ENCODE measurements around the gene PRKCE. TPM values are rescaled to one million over a fixed set of nuclear protein-coding genes. Genes with fewer than 3 reads are reported as not detected.

The PRKCE gene
- total and polyA plus RNA-seq, 2 experiments from 2014 or later, result 0.94 to 1.2 TPM

- no peak for DNase-seq (ENCODE audit: low spot score)
- no peaks in the 10 kb centered on the region for H3K36me3 Mint-ChIP-seq (ENCODE audit: low read depth)
- H3K27ac ChIP-seq (ENCODE audit: low read depth), result no peak overlapping the region
- H3K4me1 Mint-ChIP-seq, result no peaks in the 10 kb centered on the region
- no peaks in the 10 kb centered on the region for H3F3A ChIP-seq (replicated peaks; ENCODE audit: low read depth)
- H3K4me3 ChIP-seq, result no peak overlapping the region
- H3K79me2 ChIP-seq (replicated peaks; ENCODE audit: insufficient read depth), result no peaks in the 10 kb centered on the region
- H2AFZ ChIP-seq, result no peak overlapping the region
- H3K4me1 ChIP-seq (ENCODE audit: insufficient read depth), result no peaks in the 10 kb centered on the region
- H3K27me3 ChIP-seq (ENCODE audit: insufficient read depth), result no peaks in the 10 kb centered on the region
- H3K9me2 ChIP-seq (ENCODE audit: insufficient read depth), result no peaks in the 10 kb centered on the region
- H3K27me3 Mint-ChIP-seq (ENCODE audit: insufficient read depth, low read depth, poor library complexity), result peaks cover 2% of the 10 kb centered on the region
- ATAC-seq, result no peak
- H3K4me3 Mint-ChIP-seq, result no peak overlapping the region
- no peaks in the 10 kb centered on the region for H3K9me3 Mint-ChIP-seq
- H3K4me2 ChIP-seq, result no peak overlapping the region
- no peak overlapping the region for H3K27ac Mint-ChIP-seq
- no peaks in the 10 kb centered on the region for H3K36me3 ChIP-seq (ENCODE audit: insufficient read depth)
- no peak for TF ChIP-seq CREB1 (CRISPR knock-in tag; IDR thresholded peaks at IDR 0.05; ENCODE audit: low read depth)
- TF ChIP-seq REST (IDR thresholded peaks at IDR 0.05; ENCODE audit: unreplicated experiment), result no peak
- TF ChIP-seq EZH2 (IDR thresholded peaks at IDR 0.05; ENCODE audit: low read depth, unreplicated experiment), result no peak
- TF ChIP-seq NANOG (IDR thresholded peaks at IDR 0.05; ENCODE audit: borderline replicate concordance), result no peak
- TF ChIP-seq ZNF114 (CRISPR knock-in tag; IDR thresholded peaks at IDR 0.05), result no peak
- TF ChIP-seq ETS1 (IDR thresholded peaks at IDR 0.05), result no peak
- no peak for TF ChIP-seq ZNF462 (CRISPR knock-in tag; IDR thresholded peaks at IDR 0.05)
- H4K20me1 ChIP-seq (replicated peaks; ENCODE audit: insufficient read depth), result no peaks in the 10 kb centered on the region
These were observed 475.1 kb downstream of the PRKCE start for GRCh38 chr2:46126571-46126970.
